Mesenchymal stem cell (in vitro differentiated cells and primary cell): ENCODE results near the gene HHIP.

ENCODE experiments used
- DNase-seq: peaks from one replicate; pipeline ENCODE4 v3.0.0-alpha.2; 2013
- H2AFZ ChIP-seq: one replicate; pipeline ENCODE4 v1.6.1; 2013; ENCODE audit warnings: low read depth, mild to moderate bottlenecking, control low read depth, inconsistent platforms, low read length, moderate library complexity
- H2AK5ac ChIP-seq: 2 replicates; pipeline ENCODE4 v1.6.1; 2013; ENCODE audit warnings: low read length, moderate library complexity, mild to moderate bottlenecking, inconsistent platforms; ENCODE audit not compliant: severe bottlenecking
- H2BK120ac ChIP-seq: one replicate; pipeline ENCODE4 v1.6.1; 2013; ENCODE audit warnings: low read depth, mild to moderate bottlenecking, inconsistent platforms, low read length, moderate library complexity
- H2BK12ac ChIP-seq, 2 experiments: one replicate each; pipeline ENCODE4 v1.6.1; 2013; ENCODE audit warnings: inconsistent platforms in 2 of 2, low read length in 2 of 2, mild to moderate bottlenecking in 2 of 2, moderate library complexity in 2 of 2, control low read depth in 1 of 2
- H2BK15ac ChIP-seq: one replicate; pipeline ENCODE4 v1.6.1; 2013; ENCODE audit warnings: mild to moderate bottlenecking, low read depth, inconsistent platforms; ENCODE audit not compliant: poor library complexity, severe bottlenecking
- H2BK5ac ChIP-seq: 2 replicates; pipeline ENCODE4 v1.6.1; 2013; ENCODE audit warnings: low read depth, mild to moderate bottlenecking, low read length, control low read depth, inconsistent platforms; ENCODE audit not compliant: poor library complexity, severe bottlenecking
- H3K14ac ChIP-seq, 2 experiments: one replicate each; pipeline ENCODE4 v1.6.1; 2013; ENCODE audit warnings: inconsistent platforms in 2 of 2, low read length in 2 of 2, control low read depth in 1 of 2, mild to moderate bottlenecking in 1 of 2, moderate library complexity in 1 of 2
- H3K18ac ChIP-seq, 2 experiments: one replicate each; pipeline ENCODE4 v1.6.1; 2013; ENCODE audit warnings: inconsistent platforms in 2 of 2, low read length in 2 of 2, control low read depth in 1 of 2, low read depth in 1 of 2, mild to moderate bottlenecking in 1 of 2
- H3K23ac ChIP-seq, 2 experiments: one replicate each; pipeline ENCODE4 v1.6.1; 2013; ENCODE audit warnings: inconsistent platforms in 2 of 2, low read length in 2 of 2, mild to moderate bottlenecking in 2 of 2, moderate library complexity in 2 of 2, control low read depth in 1 of 2
- H3K27ac ChIP-seq: 2 replicates; pipeline ENCODE4 v1.5.1; 2013; ENCODE audit warnings: mild to moderate bottlenecking, moderate library complexity, low read length, control low read depth, inconsistent platforms; ENCODE audit not compliant: poor library complexity, severe bottlenecking
- H3K27me3 ChIP-seq, 2 experiments: 2 replicates each; pipeline versions ENCODE4 v1.6.1 to v1.7.0; 2013; ENCODE audit warnings: low read length in 2 of 2, mild to moderate bottlenecking in 2 of 2, moderate library complexity in 2 of 2, control low read depth in 1 of 2, inconsistent platforms in 1 of 2; ENCODE audit not compliant: control insufficient read depth in 1 of 2, insufficient read depth in 1 of 2
- H3K36me3 ChIP-seq, 2 experiments: 2 replicates each; pipeline versions ENCODE4 v1.6.1 to v1.7.0; 2013; ENCODE audit warnings: low read length in 2 of 2, control low read depth in 1 of 2, inconsistent platforms in 1 of 2, low read depth in 1 of 2, mild to moderate bottlenecking in 1 of 2; ENCODE audit not compliant: insufficient read depth in 2 of 2, control insufficient read depth in 1 of 2
- H3K4ac ChIP-seq, 2 experiments: one replicate each; pipeline ENCODE4 v1.6.1; 2013; ENCODE audit warnings: inconsistent platforms in 2 of 2, low read length in 2 of 2, mild to moderate bottlenecking in 2 of 2, moderate library complexity in 2 of 2, control low read depth in 1 of 2, low read depth in 1 of 2
- H3K4me1 ChIP-seq: 2 replicates; pipeline ENCODE4 v1.6.1; 2013; ENCODE audit warnings: low read depth, low read length, control low read depth; ENCODE audit not compliant: control insufficient read depth, insufficient read depth
- H3K4me2 ChIP-seq: 2 replicates; pipeline ENCODE4 v1.6.1; 2013; ENCODE audit warnings: low read length, mild to moderate bottlenecking, inconsistent platforms; ENCODE audit not compliant: poor library complexity, severe bottlenecking
- H3K4me3 ChIP-seq, 2 experiments: 2 replicates each; pipeline versions ENCODE4 v1.5.1 to v1.7.0; 2013; ENCODE audit warnings: low read length in 2 of 2, mild to moderate bottlenecking in 2 of 2, control low read depth in 1 of 2, low read depth in 1 of 2; ENCODE audit not compliant: insufficient read depth in 1 of 2
- H3K79me1 ChIP-seq: replicated peaks from 2 replicates; pipeline ENCODE4 v1.6.1; 2013; ENCODE audit warnings: mild to moderate bottlenecking, control low read depth, low read length, inconsistent platforms; ENCODE audit not compliant: poor library complexity, severe bottlenecking
- H3K9ac ChIP-seq: 2 replicates; pipeline ENCODE4 v1.7.0; 2013; ENCODE audit warnings: mild to moderate bottlenecking, low read length, moderate library complexity
- H3K9me3 ChIP-seq: 2 replicates; pipeline ENCODE4 v1.7.0; 2013; ENCODE audit warnings: mild to moderate bottlenecking, low read length; ENCODE audit not compliant: control insufficient read depth
- H4K8ac ChIP-seq: one replicate; pipeline ENCODE4 v1.6.1; 2013; ENCODE audit warnings: inconsistent platforms, mild to moderate bottlenecking, low read length, moderate library complexity
- H4K91ac ChIP-seq: one replicate; pipeline ENCODE4 v1.6.1; 2013; ENCODE audit warnings: mild to moderate bottlenecking, low read length, inconsistent platforms
- WGBS: methylation state at CpG from one replicate; pipeline ENCODE4 v1.1.7; 2013; ENCODE audit warnings: mixed read lengths; 5-methylcytosine and 5-hydroxymethylcytosine counted together

Gene HHIP

GRCh38 chr4:144748814-144749555 lies 103.0 kb downstream of the HHIP start:
- no peak for DNase-seq
- Histone ChIP-seq H2BK15ac (no peak overlapping the region), H2AK5ac (no peak overlapping the region), H3K9me3 (no peaks in the 10 kb centered on the region), H4K91ac (no peak overlapping the region), H3K23ac (no peak overlapping the region), H3K4me3 (no peak overlapping the region), H3K4me2 (no peak overlapping the region), H4K8ac (no peak overlapping the region), H3K27me3 (no peaks in the 10 kb centered on the region), H3K4ac (no peak overlapping the region), H2BK5ac (no peak overlapping the region), H3K27ac (no peak overlapping the region), H3K79me1 (no peaks in the 10 kb centered on the region), H3K18ac (no peak overlapping the region), H2BK120ac (no peak overlapping the region), H3K36me3 (no peaks in the 10 kb centered on the region), H3K14ac (no peak overlapping the region), H3K4me1 (no peaks in the 10 kb centered on the region), H2AFZ (no peak overlapping the region), H3K9ac (no peak overlapping the region), H2BK12ac (no peak overlapping the region)
- 90% methylated on average over 2 of the region's 4 CpGs for WGBS

DNA sequence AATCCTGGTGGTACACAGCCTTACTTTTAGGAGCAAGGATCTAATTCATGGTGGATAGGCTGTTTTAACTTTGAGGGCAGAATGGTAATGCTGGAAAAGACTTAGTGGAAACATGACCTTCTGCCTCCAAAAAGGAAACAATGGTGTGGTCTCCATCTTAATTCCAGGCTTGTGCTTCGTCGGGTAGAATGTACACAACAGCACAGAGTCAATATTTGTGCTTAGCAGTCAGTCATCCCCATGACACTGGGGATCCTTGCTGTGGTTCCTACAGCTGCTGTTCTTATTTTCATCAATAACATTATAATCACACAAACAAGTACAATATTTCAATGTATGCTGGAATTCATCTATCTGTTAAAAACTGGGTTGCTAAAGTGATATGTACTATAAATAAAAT lies 104.4 kb downstream of the HHIP start:
- H2AK5ac ChIP-seq: no peak overlapping the region
- no peak overlapping the region for H3K9ac ChIP-seq
- no peak overlapping the region for H4K8ac ChIP-seq
- no peak overlapping the region for H3K4me2 ChIP-seq
- H3K4me1 ChIP-seq: no peaks in the 10 kb centered on the region
- no peak overlapping the region for H3K4ac ChIP-seq
- H3K27me3 ChIP-seq: no peaks in the 10 kb centered on the region
- 87% methylated on average over 2 of the region's 2 CpGs for WGBS
- no peak overlapping the region for H2BK5ac ChIP-seq
- no peak overlapping the region for H3K14ac ChIP-seq
- no peak overlapping the region for H2AFZ ChIP-seq
- no peak overlapping the region for H3K27ac ChIP-seq
- no peak overlapping the region for H2BK12ac ChIP-seq
- H3K9me3 ChIP-seq: no peaks in the 10 kb centered on the region
- no peak overlapping the region for H3K18ac ChIP-seq
- no peaks in the 10 kb centered on the region for H3K79me1 ChIP-seq
- no peak overlapping the region for H3K23ac ChIP-seq
- no peaks in the 10 kb centered on the region for H3K36me3 ChIP-seq
- DNase-seq: no peak
- no peak overlapping the region for H2BK120ac ChIP-seq
- H2BK15ac ChIP-seq: no peak overlapping the region
- no peak overlapping the region for H3K4me3 ChIP-seq
- no peak overlapping the region for H4K91ac ChIP-seq

DNA sequence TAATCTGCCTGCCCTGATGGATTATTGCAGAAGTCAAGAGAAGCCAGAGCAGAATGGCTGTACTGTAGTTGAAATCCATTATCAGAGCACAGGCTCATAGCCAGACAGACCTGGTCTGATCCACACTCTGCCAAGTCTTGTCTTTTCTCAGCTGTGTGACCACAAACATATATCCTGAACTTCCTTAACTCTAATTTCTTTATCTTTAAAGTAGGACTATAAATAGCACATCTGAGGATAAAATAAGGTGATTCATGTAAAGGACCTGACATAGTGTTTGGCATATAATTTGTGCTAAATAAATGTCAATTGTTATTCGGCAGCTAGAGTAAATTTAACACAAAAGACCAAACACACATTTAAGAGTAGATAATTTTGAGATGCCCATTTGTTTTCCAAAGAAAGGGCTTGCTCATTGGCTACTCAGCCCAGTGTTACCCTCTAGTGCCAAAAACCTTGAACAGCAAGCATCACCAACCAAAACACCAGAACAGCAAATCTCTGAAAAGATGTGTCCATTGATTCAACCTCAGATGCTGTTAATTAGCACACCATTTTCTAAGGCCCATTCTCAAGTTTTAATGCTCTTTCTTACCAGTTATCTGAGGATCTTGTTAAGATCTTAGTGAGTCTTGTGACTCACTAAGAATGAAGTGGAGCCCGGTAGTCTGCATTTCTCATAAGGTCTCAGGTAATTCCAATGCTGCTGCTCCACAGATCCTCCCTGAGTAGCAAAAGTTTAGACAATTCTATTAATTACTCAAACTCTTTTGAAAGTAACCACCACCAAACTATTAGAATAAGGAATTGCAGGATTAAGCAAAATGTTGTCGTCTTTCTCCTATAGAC lies 108.8 kb downstream of the HHIP start:
- Histone ChIP-seq H2BK5ac (no peak overlapping the region), H3K4me2 (no peak overlapping the region), H3K27me3 (no peaks in the 10 kb centered on the region), H3K18ac (no peak overlapping the region), H2BK12ac (no peak overlapping the region), H2AFZ (no peak overlapping the region), H2BK120ac (no peak overlapping the region), H3K4me1 (no peaks in the 10 kb centered on the region), H3K9me3 (no peaks in the 10 kb centered on the region), H3K4ac (no peak overlapping the region), H2AK5ac (no peak overlapping the region), H3K9ac (no peak overlapping the region), H2BK15ac (no peak overlapping the region), H3K27ac (no peak overlapping the region), H3K79me1 (no peaks in the 10 kb centered on the region), H3K4me3 (no peak overlapping the region), H4K91ac (no peak overlapping the region), H3K36me3 (no peaks in the 10 kb centered on the region), H3K14ac (no peak overlapping the region), H4K8ac (no peak overlapping the region), H3K23ac (no peak overlapping the region)
- WGBS: 92% methylated on average over 2 of the region's 3 CpGs
- no peak for DNase-seq

DNA sequence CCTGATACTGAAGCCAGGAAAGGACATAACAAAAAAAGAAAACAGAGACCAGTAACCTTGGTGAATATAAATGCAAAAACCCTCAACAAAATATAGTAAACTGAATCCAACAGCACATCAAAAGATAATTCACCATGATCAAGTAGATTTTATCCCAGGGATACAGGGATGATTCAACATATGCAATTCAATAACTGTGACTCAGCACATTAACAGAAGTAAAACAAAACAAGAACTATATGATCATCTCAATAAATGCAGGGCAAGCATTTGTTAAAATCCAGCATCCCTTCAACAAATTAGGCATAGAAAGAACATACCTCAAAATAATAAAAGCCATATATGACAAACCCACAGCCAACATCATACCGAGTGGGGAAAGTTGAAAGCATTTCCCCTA lies 112.0 kb downstream of the HHIP start:
- H2BK12ac ChIP-seq: no peak overlapping the region
- WGBS: 100% methylated on average over 1 of the region's 1 CpG
- H4K91ac ChIP-seq: no peak overlapping the region

More for the DNA sequence above, 112.0 kb downstream of the HHIP start:
- Histone ChIP-seq H4K8ac (no peak overlapping the region), H3K4ac (no peak overlapping the region), H3K36me3 (no peaks in the 10 kb centered on the region), H2BK120ac (no peak overlapping the region), H3K4me2 (no peak overlapping the region), H3K9me3 (no peaks in the 10 kb centered on the region), H3K27me3 (no peaks in the 10 kb centered on the region), H3K18ac (no peak overlapping the region), H3K4me1 (no peaks in the 10 kb centered on the region), H3K4me3 (no peak overlapping the region), H3K14ac (no peak overlapping the region), H2AK5ac (no peak overlapping the region), H2BK15ac (no peak overlapping the region), H3K9ac (no peak overlapping the region), H2BK5ac (no peak overlapping the region), H2AFZ (no peak overlapping the region), H3K27ac (no peak overlapping the region), H3K79me1 (no peaks in the 10 kb centered on the region), H3K23ac (no peak overlapping the region)
- DNase-seq: no peak
